ENCODE measurements around the gene ABLIM1.
A peak's percentile ranks its signal among the peaks of the same experiment; 100 is the strongest.

- TF ChIP-seq POLR2A (IDR thresholded peaks at IDR 0.05) (no peak), CTCF (IDR thresholded peaks at IDR 0.05) (no peak), EP300 (IDR thresholded peaks at IDR 0.05) (peak in 1 of 2 donors; percentile 67)
These were observed 33.4 kb upstream of the ABLIM1 start for GRCh38 chr10:114691442-114691941.
